H1 (cell line): ENCODE measurements around the gene LYRM4. TPM values are rescaled to one million over a fixed set of nuclear protein-coding genes. Genes with fewer than 3 reads are reported as not detected.

Experiments used
- CBX5 ChIP-seq: fragments of 300-800, 300-1000 bp; sonication (generic); IDR thresholded peaks from 2 replicates; pipeline ENCODE4 v1.7.1; 2016; ENCODE audit warnings: antibody characterized with exemption, low read length, low read depth
- CTCF ChIP-seq, 3 experiments: IDR thresholded peaks; 1 replicate in 2 of 3; 2 replicates in 1 of 3; pipeline versions ENCODE4 v1.5.1 to v1.6.1; 2011; ENCODE audit warnings: low read length in 3 of 3, mild to moderate bottlenecking in 3 of 3, inconsistent platforms in 2 of 3, low read depth in 1 of 3, moderate library complexity in 1 of 3; ENCODE audit not compliant: insufficient read depth in 1 of 3; ENCODE audit errors: control extremely low read depth in 1 of 3
- EP300 ChIP-seq, 2 experiments: IDR thresholded peaks; 1 replicate in 1 of 2; 2 replicates in 1 of 2; pipeline ENCODE4 v1.6.1; 2011 to 2012; ENCODE audit warnings: low read depth in 2 of 2, low read length in 2 of 2, mild to moderate bottlenecking in 2 of 2, borderline replicate concordance in 1 of 2, inconsistent platforms in 1 of 2, moderate library complexity in 1 of 2
- JUND ChIP-seq: IDR thresholded peaks from 2 replicates; pipeline ENCODE4 v1.6.1; 2011; ENCODE audit warnings: mild to moderate bottlenecking, improper control_type of control experiment, low read length
- MAX ChIP-seq: IDR thresholded peaks from 2 replicates; pipeline ENCODE4 v1.6.1; 2012; ENCODE audit warnings: inconsistent platforms
- NANOG ChIP-seq: IDR thresholded peaks from 2 replicates; pipeline ENCODE4 v1.6.1; 2011; ENCODE audit warnings: low read length, low read depth, mild to moderate bottlenecking, inconsistent platforms; ENCODE audit not compliant: insufficient read depth, poor library complexity, severe bottlenecking
- NRF1 ChIP-seq: IDR thresholded peaks from 2 replicates; pipeline ENCODE4 v1.6.1; 2011; ENCODE audit warnings: mild to moderate bottlenecking, low read depth, low read length, improper control_type of control experiment
- YY1 ChIP-seq: IDR thresholded peaks from 2 replicates; pipeline ENCODE4 v1.6.1; 2011; ENCODE audit warnings: low read depth, mild to moderate bottlenecking, low read length
- polyA plus RNA-seq, 7 experiments: library from polyadenylated mRNA; depleted of rRNA in 3 of 7; stranded (reverse) in 5 of 7; unstranded in 2 of 7; fragments of >200 nt in 5 of 7; fragments of 200-250 nt in 2 of 7; gene quantifications; 1 replicate in 5 of 7; 2 replicates in 1 of 7; 4 replicates in 1 of 7; pipeline versions ENCODE4 v1.2.1 to v1.2.3, GENCODE V29; 2011 to 2013; ENCODE audit warnings: missing spikeins in 2 of 7, mixed read lengths in 2 of 7
- total RNA-seq: library from RNA; stranded (reverse); fragmentation: NEBNext Ultra II Directional; extraction: Animal tissue kit (Norgen Biotek cat#: 25700); gene quantifications from 2 replicates; pipeline ENCODE4 v1.2.1, GENCODE V29; 2021

LYRM4 gene
- total and polyA plus RNA-seq, 2 of the 8 experiments (the other 6 are each of a cell fraction or from before 2014, with no cell fraction given) = 56.6 to 62.8 TPM

- TF ChIP-seq MAX (no peak), NRF1 (no peak), NANOG (no peak), CBX5 (no peak), EP300 (IDR thresholded peaks at IDR 0.05; ENCODE audit: borderline replicate concordance in 1 of 2, low read depth in 2 of 2, low read length in 2 of 2) (no peak), YY1 (no peak), JUND (no peak), CTCF (IDR thresholded peaks at IDR 0.05; ENCODE audit: control extremely low read depth in 1 of 3, insufficient read depth in 1 of 3, low read depth in 1 of 3, low read length in 3 of 3) (no peak)
Measured at GRCh38 chr6:5205035-5205507, 55.7 kb downstream of the LYRM4 start (continued).
